NCI-H2171 treated with DMSO at 0.1 percent for 48 hours (cell line): Measurements from ENCODE around the gene ALPP.
"Not testable (repeated sequence)": the region's sequence is repeated elsewhere in the genome, so short reads cannot be mapped to it uniquely, and the experiment has no call there.

Source experiments
- DNase-seq: peaks from one replicate; lab custom pipeline; 2025; lab: John Stamatoyannopoulos, UW

The ALPP gene

DNA sequence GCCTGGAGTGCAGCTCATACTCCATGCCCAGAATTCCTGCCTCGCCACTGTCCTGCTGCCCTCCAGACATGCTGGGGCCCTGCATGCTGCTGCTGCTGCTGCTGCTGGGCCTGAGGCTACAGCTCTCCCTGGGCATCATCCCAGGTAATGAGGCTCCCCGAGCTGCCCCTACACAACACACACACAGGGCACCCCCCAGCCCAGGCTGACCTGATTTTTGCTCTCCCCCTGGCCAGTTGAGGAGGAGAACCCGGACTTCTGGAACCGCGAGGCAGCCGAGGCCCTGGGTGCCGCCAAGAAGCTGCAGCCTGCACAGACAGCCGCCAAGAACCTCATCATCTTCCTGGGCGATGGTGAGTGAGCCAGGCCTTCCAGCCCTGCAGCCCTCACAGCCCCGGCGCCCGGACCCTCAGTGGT lies at the start of gene ALPP:
Gene ALPP (plus strand): TSS at position 17 of the 417 bp plus-strand sequence. CDS start 52 bp downstream, at position 69.
- not testable (repeated sequence) for DNase-seq

DNA sequence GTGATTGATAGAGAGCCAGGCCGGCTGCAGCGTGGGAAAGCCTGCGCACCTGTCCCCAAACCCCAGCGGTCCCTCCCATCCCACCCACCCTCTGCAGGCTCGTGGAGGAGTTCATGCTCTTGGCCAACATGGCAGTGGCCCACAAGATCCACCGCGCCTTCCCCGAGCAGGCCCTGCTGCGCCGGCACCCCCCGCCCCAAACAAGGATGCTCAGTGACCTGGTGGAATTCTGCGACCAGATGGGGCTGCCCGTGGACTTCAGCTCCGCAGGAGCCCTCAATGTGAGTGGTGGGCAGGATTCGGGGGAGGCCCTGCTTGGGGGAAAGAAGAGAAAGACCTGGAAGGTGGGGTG lies 48.9 kb upstream of the ALPP start:
- DNase-seq, result no peak

DNA sequence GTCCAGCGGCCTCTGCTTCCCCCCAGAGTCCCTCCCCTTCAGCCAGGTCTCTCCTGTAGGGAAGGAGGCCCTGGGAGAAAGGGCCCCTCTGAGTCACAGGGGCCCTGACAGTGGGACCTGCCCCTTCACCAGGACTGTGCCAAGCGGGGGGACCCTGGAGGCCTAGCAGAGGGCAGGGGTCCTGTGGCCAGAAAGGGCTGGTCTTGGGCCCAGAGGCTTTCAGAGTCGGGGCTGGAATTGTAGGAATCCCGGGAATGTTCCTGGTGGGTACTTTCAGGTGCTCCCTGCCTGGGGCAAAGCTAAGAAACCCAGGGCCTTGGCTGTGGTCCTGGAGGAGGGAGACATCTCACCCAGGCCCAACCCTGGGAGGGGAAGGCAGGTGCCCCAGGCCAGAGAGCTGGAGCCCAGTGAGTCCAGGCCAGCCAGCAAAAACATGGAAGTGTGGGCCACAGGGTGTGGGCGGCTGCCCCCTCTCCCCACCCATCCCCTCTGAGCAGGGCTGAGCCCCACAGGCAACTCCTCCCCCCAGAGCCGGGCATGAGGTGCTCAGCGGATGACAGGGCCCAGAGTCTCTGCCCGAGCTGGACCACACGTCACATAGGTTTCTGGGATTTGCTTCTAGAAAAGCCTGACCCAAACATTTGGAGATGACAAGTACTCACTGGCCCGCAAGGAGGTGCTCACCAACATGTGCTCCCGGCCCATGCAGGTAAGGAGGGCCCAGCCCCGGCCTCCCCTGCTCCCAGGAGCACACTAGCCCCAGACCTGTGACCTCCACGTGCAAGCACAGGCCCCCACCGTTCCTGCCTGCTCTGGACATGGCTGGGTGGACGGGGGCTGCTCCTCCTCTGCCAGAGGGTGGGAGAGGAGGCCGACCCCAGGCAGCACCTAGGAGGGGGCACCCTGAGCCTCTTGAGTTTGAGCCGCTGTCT lies 48.2 kb upstream of the ALPP start:
- DNase-seq, result no peak

DNA sequence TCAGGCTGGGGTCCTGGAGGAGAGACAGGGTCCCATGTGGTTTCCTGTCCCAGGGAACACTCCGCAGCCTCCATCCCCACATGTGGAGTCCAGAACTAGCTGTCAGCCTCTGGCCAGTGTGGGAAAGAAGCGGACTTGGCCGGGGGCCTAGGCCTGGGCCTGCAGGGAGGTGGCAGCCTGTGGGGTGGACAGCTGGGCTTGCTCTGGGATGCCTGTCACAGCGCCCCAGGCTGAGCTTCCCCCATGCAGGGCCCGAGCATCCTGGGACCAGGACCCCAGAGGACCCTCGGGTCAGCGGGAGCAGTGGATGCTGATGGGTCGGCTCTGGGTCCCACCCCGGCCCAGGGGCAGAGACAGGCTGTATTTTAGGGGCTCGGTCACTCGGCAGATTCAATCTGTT lies 47.5 kb upstream of the ALPP start:
- DNase-seq, result not testable (repeated sequence)

DNA sequence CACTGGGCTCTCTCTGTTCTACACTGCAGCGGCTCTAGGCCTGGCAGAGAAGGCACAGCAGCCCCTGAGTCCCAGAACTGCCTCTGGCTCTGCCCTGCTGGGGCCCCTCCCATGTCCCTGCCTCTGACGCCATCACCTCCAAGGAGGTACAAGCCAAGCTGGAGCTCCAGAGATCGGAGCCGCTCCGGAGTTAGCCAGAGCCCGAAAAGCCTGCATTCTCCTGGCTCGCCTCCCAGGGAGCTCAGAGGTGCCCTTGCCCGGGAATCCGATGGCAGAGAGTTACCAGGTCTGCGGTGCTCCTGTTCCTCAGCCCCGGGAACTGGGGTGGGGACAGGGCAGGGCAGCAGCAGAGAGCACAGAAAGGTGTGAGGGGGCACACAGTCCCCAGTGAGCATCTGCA lies 46.9 kb upstream of the ALPP start:
- DNase-seq, result not testable (repeated sequence)

DNA sequence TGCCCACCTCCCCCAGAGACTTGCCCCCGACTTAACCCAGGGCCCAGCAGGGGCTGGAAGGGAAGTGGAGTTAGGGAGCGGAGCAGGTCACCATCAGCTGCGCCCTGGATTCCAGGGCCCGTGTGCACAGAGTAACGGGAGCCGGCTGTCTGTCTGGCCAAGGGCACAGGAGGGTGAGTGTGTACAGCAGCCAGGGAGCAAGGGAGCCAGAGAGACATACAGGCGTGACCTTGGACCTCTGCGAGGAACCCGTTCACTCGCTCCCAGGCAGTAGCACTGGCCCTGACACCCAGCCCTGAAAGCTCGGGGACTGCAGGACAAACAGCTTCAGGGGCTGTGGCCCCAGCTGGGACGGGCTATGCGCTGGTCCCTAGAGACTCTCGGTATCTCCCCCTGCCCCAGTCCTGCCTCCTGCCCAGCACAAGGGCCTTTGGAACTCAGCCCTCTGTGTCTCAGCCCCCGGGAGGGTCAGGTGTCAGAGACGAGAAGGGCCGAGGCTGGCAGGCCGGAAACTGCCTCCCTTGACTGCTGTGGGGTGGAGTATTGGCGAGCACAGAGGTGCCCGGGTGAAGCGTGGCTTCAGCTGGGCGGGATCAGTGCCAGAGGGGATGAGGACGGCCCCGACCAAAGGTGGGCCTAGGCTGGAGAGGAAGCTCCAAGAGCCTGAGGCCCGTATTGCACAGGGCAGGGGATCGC lies 46.2 kb upstream of the ALPP start:
- not testable (repeated sequence) for DNase-seq

DNA sequence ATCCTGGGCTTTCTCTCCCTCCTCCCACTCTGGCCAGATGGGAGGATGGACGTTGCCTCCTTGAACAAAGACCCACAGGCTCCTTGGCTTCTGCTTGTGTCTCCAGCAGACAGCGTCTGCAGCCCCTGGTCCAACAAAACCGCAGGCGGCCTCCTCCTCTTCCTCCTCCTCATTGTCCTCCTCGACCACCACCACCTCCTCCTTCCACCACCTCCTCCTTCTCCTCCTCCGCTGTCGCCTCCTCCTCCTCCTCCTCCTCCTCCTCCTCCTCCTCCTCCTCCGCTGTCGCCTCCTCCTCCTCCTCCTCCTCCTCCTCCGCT lies 45.7 kb upstream of the ALPP start:
- DNase-seq, result no peak

DNA sequence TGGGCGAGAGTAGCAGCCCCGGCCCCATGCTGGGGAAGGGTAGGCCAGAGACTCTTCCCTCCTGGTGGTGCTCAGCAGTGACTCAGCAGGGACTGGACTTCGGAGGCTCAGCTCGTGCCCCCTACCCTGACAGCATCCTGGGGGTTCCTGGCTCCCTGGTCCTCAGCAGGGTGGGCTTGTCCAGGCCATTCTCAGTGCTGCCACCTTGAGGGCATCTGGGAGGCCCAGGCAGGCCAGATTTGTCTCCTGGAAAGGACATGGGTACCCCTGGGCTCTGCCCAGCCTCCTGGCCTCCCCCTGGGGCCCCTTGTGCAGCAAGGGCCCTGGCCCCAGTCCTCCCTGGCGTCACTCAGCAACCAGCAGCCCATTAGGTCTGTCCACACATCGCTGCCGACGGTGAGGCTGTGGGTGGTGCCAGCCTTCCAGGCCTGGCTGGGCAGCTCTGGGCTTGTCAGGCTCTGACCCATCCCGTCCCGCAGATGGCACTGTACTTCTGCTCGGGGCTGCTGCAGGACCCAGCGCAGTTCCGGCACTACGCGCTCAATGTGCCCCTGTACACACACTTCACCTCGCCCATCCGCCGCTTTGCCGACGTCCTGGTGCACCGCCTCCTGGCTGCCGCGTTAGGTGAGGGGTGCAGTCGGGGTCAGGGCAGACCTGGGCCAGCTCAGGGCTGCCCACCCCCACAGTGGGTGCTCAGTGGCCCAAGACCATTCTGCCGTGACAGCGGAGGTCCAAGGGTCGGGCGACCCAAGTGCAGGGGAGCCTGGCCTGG lies 45.0 kb upstream of the ALPP start:
- no peak for DNase-seq

DNA sequence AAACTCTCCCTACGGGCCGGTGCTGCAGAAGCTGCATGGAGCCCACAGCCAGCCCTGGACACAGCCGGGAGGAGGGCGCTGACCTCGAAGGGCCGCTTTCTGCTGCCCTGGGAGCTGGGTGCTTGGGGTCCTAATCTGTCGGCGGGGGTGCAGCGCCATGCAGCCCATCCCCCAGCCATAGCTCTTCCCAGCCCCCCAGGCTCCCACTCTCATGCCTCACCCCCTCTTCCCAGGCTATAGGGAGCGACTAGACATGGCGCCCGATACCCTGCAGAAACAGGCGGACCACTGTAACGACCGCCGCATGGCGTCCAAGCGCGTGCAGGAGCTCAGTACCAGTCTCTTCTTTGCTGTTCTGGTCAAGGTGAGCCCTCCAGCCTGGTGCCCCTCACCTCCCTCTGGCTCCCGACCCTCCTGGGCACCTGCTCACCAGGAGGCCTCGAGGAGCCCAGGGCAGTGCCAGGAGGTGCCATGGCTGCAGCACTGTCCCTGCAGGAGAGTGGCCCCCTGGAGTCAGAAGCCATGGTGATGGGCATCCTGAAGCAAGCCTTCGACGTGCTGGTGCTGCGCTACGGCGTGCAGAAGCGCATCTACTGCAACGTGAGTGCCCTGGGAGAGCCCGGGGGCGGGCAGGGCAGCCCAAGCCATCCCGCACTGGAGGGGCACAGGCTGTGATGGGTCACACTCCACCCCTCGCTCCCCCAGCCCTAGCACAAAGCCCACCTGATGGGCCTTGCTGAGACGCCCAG lies 44.2 kb upstream of the ALPP start:
- not testable (repeated sequence) for DNase-seq

DNA sequence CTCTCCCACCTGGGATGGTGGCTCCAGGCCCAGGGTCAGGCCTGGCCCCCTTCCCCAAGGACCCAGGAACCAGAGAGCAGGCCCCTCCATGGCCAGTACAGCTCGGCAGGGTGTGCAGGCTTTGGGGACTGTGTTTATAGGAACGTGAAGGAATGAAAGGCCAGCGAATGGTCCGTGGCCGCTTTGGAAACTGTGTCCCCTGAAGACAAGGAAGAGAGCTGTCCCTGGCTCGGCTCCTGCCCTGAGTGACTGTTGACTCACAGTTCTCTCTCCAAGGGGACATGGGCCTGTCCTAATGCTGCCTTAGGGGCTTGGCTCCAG lies 43.7 kb upstream of the ALPP start:
- not testable (repeated sequence) for DNase-seq

DNA sequence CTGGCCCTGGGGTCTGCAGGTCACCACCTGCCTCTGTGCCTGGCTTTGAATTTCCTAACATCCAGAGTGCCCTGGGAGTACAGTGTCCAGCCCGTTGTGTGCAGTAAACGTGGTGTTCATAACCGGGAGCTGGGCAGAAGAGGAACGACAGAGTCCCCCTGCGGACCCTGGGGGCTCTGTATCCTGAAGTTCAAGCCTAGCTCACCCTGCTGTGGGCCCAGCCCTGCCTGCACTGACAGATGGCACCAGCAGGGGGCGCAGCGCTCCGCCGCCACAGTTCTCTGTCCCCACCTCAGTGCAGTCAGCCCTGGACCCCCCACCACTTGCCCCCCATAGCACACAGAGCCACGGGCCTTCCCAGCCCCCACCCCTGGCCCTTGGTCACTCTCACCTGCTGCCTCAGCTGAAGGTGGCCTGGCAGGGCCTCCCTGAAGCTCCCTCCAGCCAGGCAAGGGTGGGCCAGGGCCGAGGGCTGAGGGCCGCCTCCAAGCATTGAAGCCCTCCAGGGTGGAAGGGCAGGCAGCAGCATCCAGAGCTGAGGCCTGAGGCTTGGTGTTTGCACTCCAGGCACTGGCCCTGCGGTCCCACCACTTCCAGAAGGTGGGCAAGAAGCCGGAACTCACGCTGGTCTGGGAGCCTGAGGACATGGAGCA lies 43.2 kb upstream of the ALPP start:
- not testable (repeated sequence) for DNase-seq

DNA sequence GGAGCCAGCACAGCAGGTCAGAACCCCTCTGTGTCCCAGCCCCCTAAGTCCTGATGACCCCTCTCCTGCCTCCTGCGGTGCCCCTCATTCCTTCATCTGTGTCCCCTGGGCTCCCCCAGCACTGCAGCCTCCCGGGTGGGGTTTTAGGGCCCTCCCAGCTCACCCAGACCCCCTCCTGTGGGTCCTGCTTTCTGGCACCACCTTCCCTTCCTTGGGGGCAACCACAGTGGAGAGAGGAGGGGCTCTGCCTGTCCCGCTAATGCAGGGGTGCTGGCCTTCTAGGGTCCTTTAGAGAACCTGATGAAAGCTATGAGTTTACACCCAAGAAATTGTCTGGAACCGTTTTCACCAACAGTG lies 42.7 kb upstream of the ALPP start:
- DNase-seq, result no peak

DNA sequence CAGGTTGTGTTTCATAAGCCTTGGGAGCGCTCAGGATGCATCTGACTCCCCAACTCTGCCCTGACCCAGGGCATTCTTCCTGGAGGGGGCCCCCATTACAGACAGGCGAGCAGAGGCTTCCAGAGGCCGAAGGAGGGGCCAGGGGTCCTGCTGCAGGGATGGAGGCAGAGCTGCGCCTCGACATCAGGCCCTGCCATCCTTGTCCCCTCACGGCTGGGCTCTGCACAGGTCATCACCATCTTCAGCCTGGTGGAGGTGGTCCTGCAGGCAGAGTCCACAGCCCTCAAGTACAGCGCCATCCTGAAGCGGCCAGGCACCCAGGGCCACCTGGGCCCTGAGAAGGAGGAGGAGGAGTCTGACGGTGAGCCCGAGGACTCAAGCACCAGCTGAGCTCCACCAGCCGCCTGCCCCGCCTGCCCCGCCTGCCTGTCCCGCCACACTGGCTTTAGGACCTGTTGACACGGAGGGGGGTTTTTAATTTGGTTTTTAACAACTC lies 42.3 kb upstream of the ALPP start:
- DNase-seq, result no peak

DNA sequence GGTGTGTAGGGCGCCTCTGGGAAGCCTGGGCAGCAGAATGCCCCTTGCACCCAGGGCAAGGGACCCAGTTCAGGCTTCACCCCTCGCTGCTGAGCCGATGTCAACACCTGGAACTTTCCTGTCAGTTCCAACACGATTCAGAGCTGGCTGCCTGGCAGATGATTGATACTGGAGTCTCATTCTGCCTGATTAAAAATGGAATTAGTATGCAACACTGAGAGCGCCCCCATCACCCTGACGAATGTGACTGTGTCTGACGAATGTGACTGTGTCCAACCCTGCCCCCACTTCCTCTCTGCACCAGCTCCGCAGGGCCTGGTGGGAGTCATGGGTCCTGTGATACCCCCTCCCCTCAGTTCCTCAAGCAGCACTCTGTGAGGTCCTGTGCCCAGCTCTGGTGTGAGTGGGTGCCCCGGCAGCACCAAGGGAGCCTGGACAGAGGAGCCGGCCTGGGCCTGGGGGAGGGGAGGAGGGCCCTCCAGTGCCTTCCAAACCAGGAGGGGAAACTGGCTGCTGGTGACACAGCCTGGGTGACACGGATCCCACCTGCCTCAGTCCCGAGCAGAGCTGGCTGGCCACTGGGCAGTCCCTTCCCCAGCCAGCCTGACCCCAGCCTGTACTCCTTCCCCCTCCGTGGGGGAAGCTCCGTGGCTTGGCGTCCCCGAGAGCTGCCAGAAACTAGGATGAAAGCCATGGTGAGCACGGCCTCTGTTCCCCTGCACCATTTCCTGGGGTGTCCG lies 41.4 kb upstream of the ALPP start:
- DNase-seq, result no peak

DNA sequence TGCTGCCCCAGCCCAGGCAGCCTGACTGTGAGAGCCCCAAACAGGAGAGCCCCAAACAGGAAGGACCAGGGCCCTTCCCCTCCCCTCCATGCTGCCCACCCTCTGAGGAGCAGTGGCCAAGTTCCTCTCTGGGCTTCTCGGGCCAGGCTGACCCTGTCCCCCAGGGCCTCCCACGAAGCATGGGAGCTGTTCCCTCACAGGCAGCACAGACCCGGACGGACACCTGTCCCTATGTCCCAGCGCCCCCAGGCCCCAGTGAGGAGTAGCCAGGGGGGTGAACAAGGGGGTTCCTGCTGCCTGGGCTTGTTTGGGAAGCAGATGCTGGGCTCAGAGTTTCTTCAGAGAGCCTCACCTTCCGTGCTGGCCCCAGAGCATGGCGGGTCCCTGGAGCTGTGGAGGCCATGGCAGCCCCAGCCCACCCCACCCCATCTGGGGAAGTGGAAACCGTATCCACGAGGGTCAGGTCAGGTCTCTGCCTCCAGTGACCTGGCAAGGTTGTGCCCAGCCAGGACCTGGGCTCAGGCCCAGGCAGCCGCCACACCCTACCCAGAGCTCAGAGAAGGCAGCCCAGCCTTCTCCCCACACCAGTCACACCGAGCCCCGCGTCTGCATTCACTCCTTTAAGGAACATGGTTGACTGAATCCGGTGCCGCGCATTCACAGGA lies 40.3 kb upstream of the ALPP start:
- not testable (repeated sequence) for DNase-seq

DNA sequence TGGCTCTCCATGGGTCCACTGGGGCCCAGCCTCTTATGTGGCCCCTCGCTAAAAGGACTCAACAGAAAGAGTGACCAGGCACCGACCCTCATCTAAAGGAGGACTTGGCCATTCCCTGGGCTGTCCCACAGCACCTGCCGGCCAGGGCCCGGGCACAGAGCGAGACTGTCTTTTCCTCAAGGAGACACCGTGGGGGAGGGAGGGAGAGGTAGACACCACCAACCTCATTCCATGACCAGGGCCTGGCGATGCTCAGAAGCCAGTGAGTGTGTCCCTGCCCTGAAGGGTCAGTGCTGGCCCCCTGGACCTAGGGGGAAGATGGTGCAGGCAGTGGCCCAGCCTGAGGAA lies 39.8 kb upstream of the ALPP start:
- DNase-seq, result no peak

DNA sequence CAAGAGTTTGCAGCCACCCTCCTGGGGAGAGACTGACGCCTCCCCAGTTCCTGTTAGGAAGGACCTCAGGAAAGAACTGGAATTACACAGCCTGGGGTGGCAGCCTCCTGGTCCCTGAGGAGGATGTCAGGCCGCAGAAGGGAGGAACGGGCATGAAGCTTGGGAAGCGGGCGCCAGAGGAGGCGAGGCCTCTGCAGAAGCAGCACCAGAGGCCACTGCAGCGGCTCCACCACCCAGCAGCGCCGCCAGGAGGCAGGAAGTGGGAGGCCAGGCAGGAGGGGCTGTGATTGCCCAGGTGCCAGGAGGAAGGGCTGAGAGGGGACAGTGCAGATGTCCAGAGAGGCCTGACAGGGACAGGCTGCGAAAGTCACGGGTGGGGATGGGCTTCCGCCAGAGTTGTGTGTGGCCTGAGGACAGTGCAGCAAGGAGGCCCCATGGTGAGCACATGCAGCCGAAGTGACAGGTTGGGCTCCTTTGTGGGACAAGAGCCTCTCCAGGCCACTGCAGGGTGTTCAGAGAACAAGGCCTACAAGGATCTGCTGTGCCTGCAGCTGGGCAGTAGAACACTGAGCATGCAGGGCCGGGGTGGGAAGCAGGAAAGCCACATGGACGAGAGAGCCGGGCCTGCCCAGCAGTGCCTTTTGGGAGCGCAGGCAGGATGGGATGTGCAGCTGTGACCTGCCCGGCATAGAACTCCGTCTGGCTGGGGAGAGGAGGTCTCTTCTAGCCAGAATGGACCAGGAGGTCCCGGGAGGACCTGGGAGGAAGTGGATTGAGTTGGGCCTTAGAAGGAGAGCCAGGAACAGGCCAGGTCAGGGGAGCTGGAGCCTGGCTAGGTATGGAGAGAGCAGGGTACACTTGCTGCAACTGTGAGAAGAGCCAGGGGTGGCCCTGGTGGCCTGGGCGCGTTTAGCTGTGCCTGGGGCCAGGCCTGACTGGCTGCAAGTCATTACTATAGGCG lies 39.1 kb upstream of the ALPP start:
- no peak for DNase-seq

DNA sequence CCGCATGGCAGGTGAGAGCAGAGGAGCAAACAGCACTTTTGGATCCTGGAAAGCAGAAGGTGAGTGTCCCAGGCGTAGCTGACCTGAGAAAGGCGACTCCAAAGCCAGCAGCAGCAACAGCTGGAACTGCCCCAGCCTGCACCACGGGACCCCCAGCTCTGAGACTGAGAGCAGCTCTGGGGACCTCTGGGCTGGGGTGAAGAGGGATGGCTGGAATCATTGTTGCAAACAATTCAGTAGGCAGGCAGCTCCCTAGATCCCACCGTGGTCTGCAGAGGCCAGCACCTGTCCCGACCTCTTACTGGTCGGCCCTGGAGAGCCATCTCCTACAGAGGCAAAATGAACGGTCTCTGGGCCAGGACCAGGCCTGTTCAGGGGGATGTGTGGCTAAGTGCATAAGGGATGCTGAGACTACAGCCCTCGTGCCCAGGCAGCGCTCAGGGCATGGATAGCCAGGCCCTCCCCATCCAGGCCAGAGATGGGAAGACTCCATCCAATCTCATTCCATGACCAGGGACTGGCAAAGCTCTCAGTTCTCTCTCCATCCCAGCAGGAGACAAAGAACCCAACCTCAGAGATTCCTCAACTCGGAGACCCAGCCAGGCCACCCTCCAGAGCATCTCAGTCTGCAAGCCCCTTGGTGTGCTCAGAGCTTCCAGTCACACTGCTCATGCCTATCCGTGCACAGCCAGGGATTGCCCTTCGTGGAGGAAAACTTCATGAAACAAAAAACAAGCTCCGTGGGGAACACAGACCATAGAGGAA lies 38.2 kb upstream of the ALPP start:
- no peak for DNase-seq
